HG03558 (cell line): Measurements from ENCODE around the gene PDK3.
A peak's percentile ranks its signal among the peaks of the same experiment; 100 is the strongest.

Source experiments
- ATAC-seq: cut with Tn5 transposase; IDR thresholded peaks from one replicate; pipeline ENCODE4 v1.9.1; 2021; ENCODE audit warnings: moderate number of reproducible peaks; ENCODE audit not compliant: unreplicated experiment; ENCODE audit errors: extremely low read depth

The PDK3 gene

DNA sequence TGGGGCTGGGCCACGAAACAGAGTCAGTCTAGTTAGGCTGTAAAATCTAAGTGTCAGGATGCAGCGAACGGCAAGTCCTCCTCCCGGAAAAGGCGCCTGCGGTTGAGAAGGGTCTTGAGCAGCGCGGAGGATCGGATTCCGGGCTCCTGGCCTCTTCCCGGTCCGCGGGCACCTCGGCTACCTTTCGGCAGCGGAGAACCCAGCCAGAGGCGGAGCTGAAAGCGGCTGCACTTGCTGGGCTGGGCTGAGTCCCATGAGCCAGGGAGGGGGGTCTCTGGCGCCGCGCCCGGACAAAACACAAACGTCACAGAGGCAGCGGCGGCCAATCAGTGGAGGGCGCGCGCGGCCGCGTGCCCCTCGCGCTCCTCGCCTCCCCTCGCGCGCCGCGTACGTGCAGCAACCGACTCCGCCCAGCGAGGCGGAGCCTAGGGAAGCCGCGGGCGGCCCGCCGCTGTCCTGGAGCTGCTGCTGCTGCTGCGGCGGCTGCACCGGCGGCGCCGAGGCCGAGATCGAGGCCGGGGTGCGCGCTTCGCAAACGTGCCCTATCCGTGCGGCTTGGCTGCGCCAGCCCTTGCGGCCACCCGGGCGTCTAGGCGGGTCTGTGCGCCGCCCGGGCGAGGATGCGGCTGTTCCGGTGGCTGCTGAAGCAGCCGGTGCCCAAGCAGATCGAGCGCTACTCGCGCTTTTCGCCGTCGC is at the start of gene PDK3:
TSS of gene PDK3 (plus strand) at position 451 of the 696 bp plus-strand sequence. CDS start at position 621, 170 bp downstream.
- ATAC-seq: peak; percentile 85

DNA sequence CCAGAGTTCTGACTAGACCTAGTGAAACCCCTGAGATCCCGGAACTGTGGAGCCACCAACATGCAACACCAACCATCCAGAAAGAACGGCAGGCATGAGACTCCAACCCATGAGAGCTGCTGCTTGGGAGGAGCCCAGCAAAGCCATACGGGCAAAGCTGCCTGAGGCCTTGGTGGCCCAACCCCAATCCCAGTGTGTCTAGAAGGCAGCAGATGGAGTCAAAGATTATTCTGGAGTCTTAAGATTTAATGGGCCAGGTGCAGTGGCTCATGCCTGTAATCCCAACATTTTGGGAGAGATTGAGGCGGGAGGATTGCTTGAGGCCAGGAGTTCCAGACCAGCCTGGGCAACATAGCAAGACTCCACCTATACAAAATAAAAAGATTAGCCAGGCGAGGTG is 49.2 kb upstream of the PDK3 start:
- ATAC-seq: no peak

DNA sequence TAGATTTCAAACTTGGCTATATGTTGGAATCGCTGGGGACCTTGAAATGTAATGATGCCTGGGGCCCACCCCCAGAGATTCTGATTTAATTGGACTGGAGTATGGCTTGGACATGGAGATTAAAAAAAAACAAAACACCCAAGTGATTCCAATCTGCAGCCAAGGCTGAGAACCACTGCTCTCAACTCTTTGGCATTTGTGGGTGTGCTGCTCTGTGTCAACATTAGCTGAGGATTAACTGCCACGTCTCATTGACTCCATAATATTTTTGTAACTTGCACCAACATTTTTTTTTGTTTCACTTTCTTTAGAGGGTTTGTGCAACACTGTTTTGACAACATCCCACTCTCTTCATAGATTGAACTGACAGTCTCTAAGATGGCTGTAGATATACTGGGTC is 41.1 kb upstream of the PDK3 start:
- no peak for ATAC-seq

DNA sequence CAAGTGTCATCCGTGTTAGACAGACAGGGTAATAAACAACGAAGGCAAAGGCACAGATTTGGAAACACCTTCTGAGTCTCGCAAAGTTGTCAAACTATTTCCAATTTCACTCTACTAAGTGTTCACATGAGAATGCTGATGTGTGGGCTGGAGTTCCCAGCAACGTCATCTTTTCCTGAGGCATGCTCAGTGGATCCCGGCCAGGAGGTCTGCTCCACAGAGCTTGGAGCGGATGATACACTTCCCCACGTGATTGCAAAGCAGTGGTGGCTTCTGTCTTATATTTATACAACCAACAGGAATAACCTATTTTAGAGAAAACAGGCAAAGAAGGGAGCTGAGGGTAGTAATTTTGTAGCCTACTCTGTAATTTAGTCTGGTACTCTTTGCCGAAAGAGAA is 40.1 kb upstream of the PDK3 start:
- no peak for ATAC-seq

DNA sequence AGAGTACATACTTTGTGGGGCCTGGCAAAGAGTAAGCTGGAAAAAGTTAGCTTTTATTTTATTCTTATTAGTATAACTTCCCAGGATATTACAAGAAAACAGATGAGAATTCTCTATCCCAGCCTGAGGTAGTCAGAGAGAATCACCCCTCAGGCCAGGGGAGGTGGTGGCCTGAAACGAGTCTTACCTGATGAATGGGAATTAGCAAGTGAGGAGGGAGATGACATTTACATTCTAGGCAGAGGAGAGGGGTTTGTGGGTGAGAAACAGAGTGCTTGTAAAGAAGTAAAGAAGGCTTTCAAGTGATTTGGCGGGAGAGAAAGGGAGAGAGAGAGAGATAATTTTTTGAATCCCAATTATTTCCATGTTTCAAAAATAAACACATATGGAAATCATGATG is 39.3 kb upstream of the PDK3 start:
- no peak for ATAC-seq

DNA sequence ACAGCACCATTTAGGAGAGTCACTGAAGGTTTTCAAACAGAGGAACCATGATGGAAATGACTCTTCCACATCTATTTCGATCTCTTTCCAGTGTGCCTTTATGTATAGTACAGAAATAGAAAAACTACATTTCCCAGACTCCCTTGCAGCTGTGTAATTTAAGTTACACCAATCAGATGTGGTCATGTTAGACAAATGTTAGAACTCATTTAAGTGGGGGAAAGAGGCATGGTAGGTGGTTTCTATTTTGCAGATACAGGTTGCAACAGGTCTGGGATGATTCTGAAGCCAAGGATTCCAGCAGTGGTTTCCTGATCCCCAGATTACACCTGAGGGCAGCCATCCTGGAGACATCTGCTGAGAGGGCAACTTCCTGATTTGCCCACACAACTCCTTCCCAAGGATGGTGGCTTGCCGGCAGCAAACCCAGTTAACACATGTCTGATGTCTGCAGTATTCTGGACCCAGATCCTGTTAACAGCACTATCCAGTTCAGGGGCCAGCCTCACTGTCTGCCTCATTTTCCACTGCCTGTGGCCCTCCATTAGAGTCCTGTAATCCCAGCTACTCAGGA is 38.7 kb upstream of the PDK3 start:
- ATAC-seq: no peak

DNA sequence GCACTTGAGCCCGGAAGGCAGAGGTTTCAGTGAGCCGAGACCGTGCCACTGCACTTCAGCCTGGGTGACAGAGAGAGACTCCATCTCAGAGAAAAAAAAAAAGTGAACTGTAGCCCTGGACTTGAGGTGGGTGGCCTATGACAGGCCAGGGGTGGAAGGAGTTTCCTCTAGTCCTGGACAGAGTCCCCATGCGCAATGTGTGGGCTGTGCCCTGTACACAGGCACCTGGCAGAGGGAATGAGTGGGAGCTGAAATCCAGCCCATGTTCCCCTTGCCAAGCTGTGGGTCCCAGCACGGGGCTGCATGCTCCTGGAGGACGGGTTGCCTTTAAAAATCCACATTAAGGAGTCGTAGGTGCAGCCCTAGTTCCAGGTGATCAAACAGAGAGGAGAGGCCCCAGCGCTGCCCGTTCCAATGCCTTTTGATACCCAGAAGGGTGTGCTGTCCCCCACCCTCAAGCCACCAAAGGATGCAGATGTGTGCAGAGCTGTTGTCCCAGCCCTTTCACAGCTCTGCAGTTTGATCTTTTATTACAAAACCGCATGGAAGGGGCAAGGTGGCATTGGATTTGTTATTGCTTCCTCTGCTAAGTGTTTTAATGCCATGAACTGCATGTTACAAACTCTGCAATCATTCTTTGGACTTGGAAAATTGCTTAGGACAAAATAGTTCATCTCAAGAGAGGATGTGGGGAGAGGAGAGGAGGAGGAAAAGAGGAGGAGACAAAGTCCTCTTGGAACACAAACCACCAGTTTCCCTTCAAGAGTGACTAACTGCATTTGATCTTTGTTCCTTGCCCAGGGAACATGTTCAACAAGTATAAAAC is 38.0 kb upstream of the PDK3 start:
- ATAC-seq: no peak

DNA sequence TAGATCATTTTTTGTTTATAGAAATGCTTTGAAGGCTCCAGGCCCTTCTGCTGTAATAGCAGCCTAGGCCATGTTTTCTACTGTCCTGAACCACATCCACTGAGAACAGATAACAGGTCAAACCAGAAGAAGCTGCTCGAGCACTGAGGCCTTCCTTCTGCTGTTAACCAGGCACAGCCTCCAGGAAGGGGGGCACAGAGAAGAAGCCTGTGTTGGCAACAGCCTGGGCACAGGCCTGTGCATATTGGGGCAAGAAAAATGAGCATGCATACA is 37.4 kb upstream of the PDK3 start:
- no peak for ATAC-seq

DNA sequence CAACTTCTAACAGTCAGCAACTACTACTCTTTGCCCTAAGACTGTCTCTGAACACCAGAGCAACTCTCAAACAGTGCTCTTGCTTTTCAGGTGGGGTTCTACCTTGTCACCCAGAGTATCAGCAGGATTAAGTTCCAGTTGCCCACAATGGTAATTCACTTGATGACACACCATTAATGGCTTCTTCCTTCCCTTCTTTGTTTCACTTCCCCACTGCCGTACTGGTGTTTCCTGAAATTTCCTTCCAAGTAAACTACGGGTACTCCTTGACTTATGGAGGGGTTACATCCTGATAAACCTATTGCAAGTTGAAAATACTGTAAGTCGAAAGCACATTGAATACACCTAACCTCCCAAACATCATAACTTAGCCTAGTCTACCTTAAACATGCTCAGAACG is 36.6 kb upstream of the PDK3 start:
- no peak for ATAC-seq

DNA sequence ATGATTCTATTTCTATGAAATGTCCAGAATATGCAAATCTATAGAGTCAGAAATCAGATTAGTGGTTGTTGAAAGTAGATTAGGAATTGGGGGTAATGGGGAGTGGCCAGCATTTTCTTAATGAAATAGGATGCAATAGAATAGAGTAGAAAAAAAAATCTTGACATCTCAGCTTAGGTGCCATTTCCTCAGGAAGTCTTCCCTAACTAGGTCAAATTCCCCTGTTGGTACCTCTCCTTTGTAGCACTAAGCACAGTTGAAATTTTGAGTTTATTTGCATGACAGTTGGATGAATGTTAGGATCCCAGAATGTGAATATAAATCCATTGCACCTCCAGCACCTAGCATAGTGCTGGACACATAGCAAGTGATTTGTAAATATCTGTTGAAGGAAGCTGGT is 30.0 kb upstream of the PDK3 start:
- ATAC-seq: no peak

DNA sequence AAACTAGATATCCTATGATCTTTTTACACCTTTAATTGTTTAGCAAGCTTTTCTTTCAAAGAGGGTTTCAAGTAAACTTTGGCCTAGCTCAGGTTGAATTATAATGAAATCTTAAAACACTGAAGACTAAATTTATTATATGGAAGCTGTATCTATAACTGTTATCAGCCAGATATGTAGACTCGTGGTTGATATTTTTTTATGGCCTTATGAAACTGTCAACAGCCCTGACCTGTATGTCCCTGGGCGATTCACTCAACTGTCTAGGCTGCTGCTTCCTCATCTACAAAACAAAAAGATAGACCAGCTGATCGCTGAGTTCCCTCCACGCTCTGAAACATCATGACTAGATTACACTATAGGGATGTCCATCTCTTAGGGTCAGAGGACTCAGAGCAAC is 21.2 kb upstream of the PDK3 start:
- ATAC-seq: no peak

DNA sequence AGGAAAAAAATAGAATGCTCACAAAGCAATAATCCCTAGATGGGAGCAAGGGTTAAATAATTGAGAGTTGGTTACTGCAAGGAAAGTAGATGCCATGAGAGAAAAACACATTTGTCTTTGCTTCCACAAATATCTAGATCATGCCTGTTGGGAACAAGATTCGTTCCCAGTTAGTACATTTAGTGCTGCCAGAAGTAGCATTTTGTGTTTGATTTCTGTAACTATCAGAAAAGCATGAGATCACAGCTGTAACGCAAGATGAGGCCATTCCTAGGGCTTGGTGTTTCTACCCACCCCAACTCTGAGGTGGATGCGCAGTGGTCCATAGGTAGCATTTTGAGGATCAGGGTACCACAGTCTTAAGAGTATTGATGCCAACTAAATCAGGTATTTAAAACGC is 20.4 kb upstream of the PDK3 start:
- ATAC-seq: no peak

DNA sequence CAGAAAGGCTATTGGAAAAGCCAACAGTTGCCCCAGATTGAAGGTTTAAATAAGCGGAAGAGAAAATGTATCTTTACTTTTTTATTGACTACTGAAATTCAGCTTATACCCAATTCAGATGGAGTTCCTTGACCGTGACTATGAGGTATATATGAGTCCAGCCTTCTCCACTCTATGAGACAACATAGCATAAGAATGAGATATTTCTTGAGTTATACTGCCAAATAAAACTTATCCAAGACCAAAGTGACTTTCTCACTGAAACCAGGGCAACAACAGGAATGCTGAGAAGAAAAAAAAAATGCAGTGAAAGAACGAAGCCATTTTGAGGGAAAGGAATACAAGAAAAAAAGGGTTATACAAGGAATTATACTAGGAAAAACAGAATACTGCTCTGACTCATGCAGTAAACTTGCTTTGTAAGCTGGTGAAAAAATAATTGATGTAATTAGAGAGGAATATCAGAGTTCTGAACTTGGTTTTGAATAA is 16.3 kb upstream of the PDK3 start:
- no peak for ATAC-seq

DNA sequence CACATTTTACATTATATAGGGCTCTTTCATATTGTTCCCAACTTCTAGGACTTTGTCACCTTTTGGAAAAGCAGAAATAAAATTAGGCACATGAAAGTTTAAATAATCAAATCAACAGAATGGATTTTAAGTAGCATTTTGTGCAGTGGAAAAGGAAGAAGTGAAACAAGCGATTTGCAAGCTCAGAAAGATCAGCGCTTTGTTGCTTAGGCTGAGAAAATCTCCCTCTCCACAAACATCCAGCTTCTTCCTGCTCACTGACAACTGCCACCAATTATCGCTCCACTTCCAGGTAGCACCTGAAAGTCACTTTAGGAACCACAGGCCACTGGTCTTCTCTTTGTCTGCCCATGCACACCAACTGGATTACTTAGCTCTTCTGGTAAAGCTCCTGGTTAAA is 2.0 kb upstream of the PDK3 start:
- no peak for ATAC-seq

DNA sequence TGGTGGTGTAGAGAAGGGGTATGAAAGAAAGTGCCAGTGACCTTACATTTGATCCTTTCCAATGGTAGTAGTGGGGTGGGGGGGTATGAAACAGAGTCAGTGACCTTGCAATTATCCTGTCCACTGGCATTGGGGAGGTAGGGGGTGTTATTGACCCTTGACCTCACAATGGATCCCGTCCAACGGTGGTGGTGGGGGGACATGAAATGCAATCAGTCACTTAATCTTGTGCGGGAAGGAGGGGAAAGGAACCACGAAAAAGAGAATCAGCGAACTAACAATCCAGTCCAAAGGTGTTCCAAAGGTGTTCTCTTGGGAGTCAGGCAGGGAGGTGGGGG is 619 bp upstream of the PDK3 start:
- ATAC-seq: no peak

DNA sequence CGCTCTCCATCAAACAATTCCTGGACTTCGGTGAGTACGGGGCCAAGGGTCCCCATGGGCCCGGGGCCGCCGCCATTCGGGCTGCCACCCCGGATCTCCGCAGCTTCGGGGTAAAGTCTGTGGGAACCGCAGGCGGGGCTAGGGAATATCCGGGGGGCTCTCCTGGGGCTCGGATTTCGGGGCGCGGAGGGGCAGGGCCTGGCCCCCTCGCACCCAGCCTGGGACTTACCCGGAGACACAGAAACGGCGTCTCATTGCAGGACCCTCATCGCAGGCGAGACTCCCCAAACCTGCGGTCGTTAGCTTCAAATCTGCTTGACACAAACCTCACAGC is 413 bp downstream of the PDK3 start:
- ATAC-seq: peak; percentile 1

DNA sequence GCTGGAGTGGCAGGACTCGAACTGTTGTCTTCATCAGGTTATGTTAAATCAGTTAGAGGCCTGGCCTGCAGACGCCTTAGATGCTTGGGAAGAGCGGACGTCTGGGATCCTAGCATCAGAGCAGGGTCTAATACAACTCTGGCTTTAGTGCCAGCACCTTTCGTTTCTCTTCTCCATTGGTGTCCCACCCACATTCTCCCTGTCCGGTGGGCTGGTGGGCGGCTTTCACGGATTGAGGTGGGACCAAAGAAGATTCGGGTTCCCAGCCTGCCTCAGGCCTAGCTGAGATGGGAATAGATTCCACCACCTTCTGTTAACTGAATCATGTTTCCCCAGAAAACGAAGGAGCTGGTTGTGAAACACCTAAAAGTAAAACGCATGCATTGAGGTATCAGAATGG is 939 bp downstream of the PDK3 start:
- no peak for ATAC-seq

DNA sequence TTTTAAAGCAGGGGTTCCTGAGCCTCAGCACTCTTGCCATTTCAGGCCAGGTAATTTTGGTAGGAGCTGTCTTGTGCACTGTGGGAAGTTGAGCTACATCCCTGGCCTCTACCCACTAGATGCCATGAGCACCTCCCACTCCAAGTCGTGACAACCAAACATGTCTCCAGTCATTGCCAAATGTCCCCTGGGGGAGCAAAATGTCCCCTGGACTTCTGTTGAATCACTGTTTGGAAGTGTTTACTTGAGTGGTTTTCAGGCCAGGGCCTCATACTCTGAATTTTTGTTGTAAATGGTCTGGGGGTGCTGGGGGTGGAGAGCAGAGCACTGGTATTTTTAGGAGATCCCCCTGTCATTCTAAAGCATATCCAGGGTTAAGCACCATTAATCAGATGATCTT is 3.2 kb downstream of the PDK3 start:
- no peak for ATAC-seq

DNA sequence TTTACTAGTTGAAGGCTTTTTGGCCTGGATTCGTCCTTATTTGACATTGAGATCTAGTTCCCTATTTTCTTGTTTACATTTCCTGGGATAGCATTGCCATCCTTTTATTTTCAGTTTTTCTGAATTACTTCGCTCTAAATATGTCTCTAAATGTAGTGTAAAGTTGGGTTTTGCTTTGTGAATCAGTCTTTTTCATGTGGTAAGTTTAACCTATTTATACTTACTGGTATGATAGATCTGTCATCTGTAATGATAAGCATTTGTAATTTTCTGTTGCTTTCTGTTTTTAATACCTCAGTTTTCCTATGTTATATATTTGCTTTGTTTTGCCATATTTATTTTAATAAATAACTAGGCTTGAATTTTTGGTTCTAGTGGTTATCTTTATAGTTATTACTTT is 6.7 kb downstream of the PDK3 start:
- ATAC-seq: no peak

DNA sequence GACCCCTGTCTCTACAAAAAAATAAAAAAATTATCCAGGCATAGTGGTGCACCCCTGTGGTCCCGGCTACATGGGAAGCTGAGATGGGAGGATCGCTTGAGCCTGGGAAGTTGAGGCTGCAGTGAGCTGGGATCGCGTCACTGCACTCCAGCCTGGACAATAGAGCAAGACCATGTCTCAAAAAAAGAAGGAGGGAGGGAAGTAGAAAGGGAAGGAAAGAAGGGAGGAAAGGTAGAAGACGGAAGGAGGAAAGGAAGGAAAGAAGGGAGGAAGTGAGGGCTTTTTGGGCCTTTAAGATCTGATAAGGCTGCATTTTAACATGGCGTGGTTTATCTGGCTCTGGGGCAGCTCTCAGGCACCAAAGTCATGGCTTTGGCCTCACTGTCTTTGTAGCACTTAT is 10.4 kb downstream of the PDK3 start:
- ATAC-seq: no peak

DNA sequence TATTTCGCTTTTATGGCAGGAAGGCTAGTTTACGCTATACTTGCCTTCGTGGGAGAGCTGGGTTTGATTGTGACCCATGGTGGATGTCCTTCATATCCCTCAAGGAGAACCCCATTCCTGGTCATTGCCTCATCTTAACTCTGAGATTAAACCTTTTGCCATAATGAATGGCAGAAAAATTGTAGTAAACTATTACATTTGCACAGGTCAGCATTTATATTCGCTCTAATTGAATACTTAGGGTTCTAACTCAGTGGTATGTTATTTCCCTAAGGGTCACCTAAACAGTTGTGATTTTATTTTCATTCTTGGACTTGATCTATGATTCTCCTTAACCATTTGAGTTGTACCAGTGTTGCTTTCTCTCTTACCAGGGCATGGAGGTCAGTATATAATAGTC is 13.4 kb downstream of the PDK3 start:
- no peak for ATAC-seq

DNA sequence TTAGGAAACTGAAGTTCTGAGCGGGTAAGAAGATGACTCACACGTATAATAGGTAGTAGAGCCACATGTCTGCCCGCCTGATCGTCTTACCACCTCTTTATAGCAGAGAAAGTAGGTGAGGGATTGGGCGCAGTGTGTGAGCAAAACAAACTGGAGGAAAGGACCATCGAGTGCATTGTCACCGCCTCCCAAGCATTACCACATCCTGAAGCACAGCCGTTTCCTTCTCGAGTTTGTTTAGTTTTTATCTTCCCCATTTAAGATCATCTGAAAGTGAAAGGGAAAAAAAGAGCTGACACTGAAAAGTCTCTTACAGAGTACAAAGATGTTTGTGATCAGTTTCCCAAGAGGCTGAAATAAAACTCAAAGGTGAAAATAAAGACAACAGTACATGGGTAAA is 14.8 kb downstream of the PDK3 start:
- peak; percentile 89 for ATAC-seq
